Neural cell (in vitro differentiated cells): ENCODE data around the gene ATMIN.

ENCODE experiments used
- CTCF ChIP-seq: fragments of 450-650 bp; IDR thresholded peaks from 2 replicates; pipeline ENCODE4 v1.5.1; 2014; ENCODE audit warnings: antibody characterized with exemption, mild to moderate bottlenecking, moderate library complexity; ENCODE audit not compliant: poor library complexity, severe bottlenecking
- EZH2 ChIP-seq: fragments of 200-600, 300-800 bp; shearing (Covaris generic), sonication (generic); IDR thresholded peaks from 2 replicates; pipeline ENCODE4 v1.6.1; 2014; ENCODE audit warnings: antibody characterized with exemption, low read length, borderline replicate concordance, mild to moderate bottlenecking; ENCODE audit not compliant: insufficient read depth, poor library complexity, severe bottlenecking
- MXI1 ChIP-seq: fragments of 450-650 bp; conservative IDR thresholded peaks from 2 replicates; pipeline ENCODE4 v1.6.1; 2014; ENCODE audit warnings: antibody characterized with exemption, mild to moderate bottlenecking; ENCODE audit not compliant: poor library complexity, severe bottlenecking
- POLR2AphosphoS5 ChIP-seq: IDR thresholded peaks from 2 replicates; pipeline ENCODE4 v1.6.1; 2012
- REST ChIP-seq: IDR thresholded peaks from 2 replicates; pipeline ENCODE4 v1.6.1; 2012; ENCODE audit warnings: borderline replicate concordance

- TF ChIP-seq EZH2 (no peak), REST (no peak), CTCF (no peak), MXI1 (no peak), POLR2AphosphoS5 (no peak)
Observed at GRCh38 chr16:81029930-81030604, 5.6 kb upstream of the ATMIN start.
